Measurements from ENCODE around the gene SOX5. TPM values are rescaled to one million over a fixed set of nuclear protein-coding genes. Genes with fewer than 3 reads are reported as not detected.

Gene SOX5
- total RNA-seq, 1 donor from 2014 or later, result 2.1 TPM

GRCh38 chr12:23941780-23942179 lies 7.7 kb downstream of the SOX5 start:
- Mint-ChIP-seq H3K9me3 (no peaks in the 10 kb centered on the region), H3K4me3 (no peak overlapping the region), H3K36me3 (ENCODE audit: low read depth) (no peaks in the 10 kb centered on the region), H3K4me1 (no peaks in the 10 kb centered on the region), H3K27ac (no peak overlapping the region), H3K27me3 (peaks cover under 1% of the 10 kb centered on the region)
- intact Hi-C loops (cut with micrococcal nuclease), result no loop called here
- no peak for DNase-seq

DNA sequence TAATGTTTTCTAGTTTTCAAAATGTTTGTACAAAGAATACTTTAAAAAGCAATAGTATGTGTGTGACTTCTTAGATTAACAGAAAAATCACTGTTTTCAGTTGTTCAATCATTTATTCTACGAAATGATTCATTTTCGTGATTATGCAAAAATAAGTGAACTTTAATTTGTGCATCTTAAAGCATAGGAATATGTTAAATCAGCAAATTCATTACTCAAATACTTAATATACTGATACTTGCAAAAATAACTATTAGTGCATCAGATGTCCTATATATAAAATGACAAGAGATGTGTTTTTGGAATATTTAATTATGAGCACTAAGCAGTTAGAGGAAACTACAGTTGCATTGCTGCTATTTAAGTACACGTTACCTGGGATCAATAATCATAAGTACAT lies 11.0 kb downstream of the SOX5 start:
- intact Hi-C loops (cut with micrococcal nuclease), result no loop called here
- Mint-ChIP-seq H3K9me3 (no peaks in the 10 kb centered on the region), H3K27me3 (no peaks in the 10 kb centered on the region), H3K27ac (no peak overlapping the region), H3K36me3 (ENCODE audit: low read depth) (no peaks in the 10 kb centered on the region), H3K4me1 (no peaks in the 10 kb centered on the region), H3K4me3 (no peak overlapping the region)
- DNase-seq, result no peak

DNA sequence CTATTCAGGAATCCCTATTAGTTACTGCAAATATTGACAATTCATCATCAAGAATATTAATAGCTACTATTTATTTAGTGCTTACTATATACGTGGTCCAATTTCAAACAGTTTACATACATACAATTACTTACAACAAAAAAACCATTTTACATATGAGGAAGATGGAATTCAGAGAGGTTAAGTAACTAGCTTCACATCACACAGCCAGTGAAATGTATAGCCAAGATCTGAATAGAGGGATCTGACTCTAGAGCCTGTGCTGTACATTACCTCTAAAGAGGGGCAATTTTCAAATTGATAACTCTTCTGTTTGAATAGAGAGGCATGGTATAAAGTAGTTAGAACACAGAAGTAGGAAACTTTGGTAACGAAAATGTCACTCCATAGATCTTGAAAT lies 18.3 kb downstream of the SOX5 start:
- Mint-ChIP-seq H3K4me1 (no peaks in the 10 kb centered on the region), H3K9me3 (no peaks in the 10 kb centered on the region)
- intact Hi-C loops (cut with micrococcal nuclease), result no loop called here

DNA sequence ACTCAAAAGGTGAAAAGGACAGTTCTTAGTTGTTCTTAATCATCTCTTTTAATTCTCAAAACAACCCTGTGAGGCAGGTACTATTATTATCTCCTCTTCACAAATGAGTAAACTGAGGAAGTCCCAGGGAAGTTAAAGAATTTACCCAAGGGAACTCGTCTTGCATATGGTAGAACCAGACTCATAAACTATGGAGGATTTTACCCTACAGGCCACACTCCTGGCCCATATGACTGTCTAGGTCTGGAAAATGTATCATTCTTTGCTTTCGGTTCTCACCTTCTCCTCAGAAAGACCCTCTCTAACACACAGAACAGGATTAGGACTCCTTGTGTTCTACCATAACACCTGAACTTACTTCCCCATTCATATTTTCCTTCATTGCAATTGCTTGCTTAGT lies 18.9 kb downstream of the SOX5 start:
- DNase-seq, result no peak
- Mint-ChIP-seq H3K9me3 (no peaks in the 10 kb centered on the region), H3K4me1 (no peaks in the 10 kb centered on the region), H3K36me3 (ENCODE audit: low read depth) (no peaks in the 10 kb centered on the region), H3K4me3 (no peak overlapping the region), H3K27me3 (no peaks in the 10 kb centered on the region), H3K27ac (no peak overlapping the region)
- intact Hi-C loops (cut with micrococcal nuclease), result no loop called here

More for the DNA sequence above, 18.3 kb downstream of the SOX5 start:
- Mint-ChIP-seq H3K4me3 (no peak overlapping the region), H3K27ac (no peak overlapping the region), H3K27me3 (no peaks in the 10 kb centered on the region), H3K36me3 (ENCODE audit: low read depth) (no peaks in the 10 kb centered on the region)
- DNase-seq, result no peak

GRCh38 chr12:23929906-23930305 lies 19.6 kb downstream of the SOX5 start:
- Mint-ChIP-seq H3K36me3 (ENCODE audit: low read depth) (no peaks in the 10 kb centered on the region), H3K9me3 (no peaks in the 10 kb centered on the region), H3K4me3 (no peak overlapping the region), H3K4me1 (no peaks in the 10 kb centered on the region), H3K27me3 (no peaks in the 10 kb centered on the region), H3K27ac (no peak overlapping the region)
- no peak for DNase-seq
- intact Hi-C loops (cut with micrococcal nuclease), result no loop called here

GRCh38 chr12:23927907-23928306 lies 21.6 kb downstream of the SOX5 start:
- Mint-ChIP-seq H3K27ac (no peak overlapping the region), H3K36me3 (ENCODE audit: low read depth) (no peaks in the 10 kb centered on the region), H3K27me3 (no peaks in the 10 kb centered on the region), H3K4me1 (no peaks in the 10 kb centered on the region), H3K9me3 (no peaks in the 10 kb centered on the region), H3K4me3 (no peak overlapping the region)
- intact Hi-C loops (cut with micrococcal nuclease), result no loop called here
- DNase-seq, result no peak

DNA sequence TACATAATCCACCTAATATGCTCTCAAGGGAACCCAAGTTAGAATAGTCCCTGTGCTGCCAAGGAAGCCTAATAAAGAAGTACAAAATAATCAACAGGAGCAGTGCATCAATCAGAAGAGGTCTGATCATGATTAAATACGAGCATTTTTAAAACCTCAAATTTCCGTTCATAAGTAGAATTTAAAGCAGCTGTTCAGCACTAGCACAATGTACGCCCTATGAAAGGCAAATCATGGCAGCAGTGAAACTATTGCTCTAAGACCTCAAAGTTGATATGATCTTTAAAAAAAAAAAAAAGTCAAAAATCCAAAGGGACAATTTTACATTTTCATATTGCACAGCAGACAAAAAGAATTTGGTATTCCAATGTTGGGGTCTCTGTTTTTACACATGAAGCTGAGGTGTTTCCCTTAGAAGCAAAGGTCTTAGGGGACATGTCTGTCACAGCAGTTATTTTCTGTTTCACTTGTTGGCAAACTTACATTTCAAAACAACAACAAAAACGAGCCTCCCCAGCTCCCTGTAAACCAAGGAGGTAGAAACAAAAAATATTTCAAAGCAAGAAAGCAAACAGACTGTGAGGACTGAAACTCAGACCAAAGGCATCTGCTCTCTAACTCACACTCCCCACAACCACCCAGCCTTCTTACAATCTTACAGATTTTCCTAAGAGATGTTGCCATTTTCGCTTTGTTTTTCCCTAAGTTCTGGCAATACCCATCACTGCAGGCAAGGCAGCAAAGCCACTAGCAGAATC lies 28.2 kb downstream of the SOX5 start:
- Mint-ChIP-seq H3K9me3 (peaks cover 6% of the 10 kb centered on the region), H3K4me3 (no peak overlapping the region), H3K36me3 (ENCODE audit: low read depth) (no peaks in the 10 kb centered on the region), H3K27ac (no peak overlapping the region), H3K4me1 (no peaks in the 10 kb centered on the region), H3K27me3 (no peaks in the 10 kb centered on the region)
- no peak for DNase-seq
- intact Hi-C loops (cut with micrococcal nuclease), result no loop called here

DNA sequence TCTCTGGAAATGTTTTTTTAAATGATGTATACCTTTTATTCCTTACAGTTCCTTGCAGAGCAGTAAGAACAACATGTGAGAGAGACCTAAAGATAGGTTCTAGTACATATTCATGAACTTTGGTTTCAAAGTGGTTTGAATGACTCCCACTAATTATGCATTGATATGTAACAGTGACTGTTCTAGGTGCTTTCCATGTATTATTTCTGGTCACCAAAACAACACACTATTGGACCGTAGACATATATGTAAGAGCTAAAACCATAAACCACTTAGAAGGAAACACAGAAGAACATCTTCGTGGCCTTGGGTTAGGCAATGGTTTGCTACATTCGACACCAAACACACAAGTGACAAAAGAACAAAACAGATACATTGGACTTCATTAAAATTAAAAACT lies 37.9 kb downstream of the SOX5 start:
- no peaks in the 10 kb centered on the region for H3K9me3 Mint-ChIP-seq

GRCh38 chr12:23909551-23909950 lies 39.9 kb downstream of the SOX5 start:
- DNase-seq, result no peak
- Mint-ChIP-seq H3K36me3 (ENCODE audit: low read depth) (no peaks in the 10 kb centered on the region), H3K27me3 (no peaks in the 10 kb centered on the region), H3K9me3 (no peaks in the 10 kb centered on the region), H3K4me1 (no peaks in the 10 kb centered on the region), H3K4me3 (no peak overlapping the region), H3K27ac (no peak overlapping the region)
- intact Hi-C loops (cut with micrococcal nuclease), result no loop called here

More for the DNA sequence above, 37.9 kb downstream of the SOX5 start:
- Mint-ChIP-seq H3K27ac (no peak overlapping the region), H3K27me3 (no peaks in the 10 kb centered on the region), H3K4me1 (no peaks in the 10 kb centered on the region), H3K36me3 (ENCODE audit: low read depth) (no peaks in the 10 kb centered on the region), H3K4me3 (no peak overlapping the region)
- no peak for DNase-seq
- intact Hi-C loops (cut with micrococcal nuclease), result no loop called here

DNA sequence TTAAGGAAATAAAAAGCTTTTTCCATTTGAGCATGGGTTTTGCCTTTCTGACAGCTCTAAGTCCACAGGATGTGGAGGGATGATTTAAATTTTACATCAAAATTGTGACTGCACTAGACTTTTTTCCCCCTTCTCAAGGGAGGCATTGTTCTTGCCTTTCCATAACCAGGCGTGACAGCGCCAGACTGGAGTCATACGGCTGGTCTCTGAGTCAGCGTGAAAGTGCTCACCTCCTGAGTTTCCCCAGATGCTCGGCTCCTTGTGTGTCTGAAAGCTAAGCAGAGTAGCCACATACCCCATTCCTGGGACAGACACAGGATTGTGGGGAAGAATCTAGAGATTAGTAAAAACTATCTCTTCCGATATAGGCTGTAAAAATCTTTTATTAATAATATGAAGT lies 43.1 kb downstream of the SOX5 start:
- no peaks in the 10 kb centered on the region for H3K9me3 Mint-ChIP-seq
- no peak overlapping the region for H3K4me3 Mint-ChIP-seq
- H3K27ac Mint-ChIP-seq, result no peak overlapping the region
- no peaks in the 10 kb centered on the region for H3K36me3 Mint-ChIP-seq (ENCODE audit: low read depth)
- no peak for DNase-seq
- no peaks in the 10 kb centered on the region for H3K27me3 Mint-ChIP-seq
- intact Hi-C loops (cut with micrococcal nuclease), result no loop called here
- H3K4me1 Mint-ChIP-seq, result no peaks in the 10 kb centered on the region

DNA sequence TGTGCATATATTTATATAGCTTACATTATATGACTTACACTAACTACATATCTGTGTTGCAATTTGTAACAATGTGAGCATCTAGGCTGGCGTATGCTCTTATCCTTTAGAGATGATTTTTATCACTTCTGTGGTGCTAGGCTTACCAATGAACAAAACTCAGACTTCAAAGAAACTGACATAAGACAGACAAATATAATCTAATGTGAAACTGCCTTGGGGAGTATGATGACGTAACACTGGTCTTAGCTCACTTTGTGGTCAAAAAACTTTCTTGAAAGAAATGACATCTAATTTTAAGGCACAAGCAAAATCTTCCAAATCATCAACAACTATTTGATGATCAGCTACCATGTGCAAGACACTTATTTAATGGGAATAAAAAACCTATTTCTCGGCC lies 50.0 kb downstream of the SOX5 start:
- intact Hi-C loops (cut with micrococcal nuclease), result no loop called here
- H3K27me3 Mint-ChIP-seq, result no peaks in the 10 kb centered on the region
- no peak overlapping the region for H3K4me3 Mint-ChIP-seq
- no peaks in the 10 kb centered on the region for H3K36me3 Mint-ChIP-seq (ENCODE audit: low read depth)
- no peaks in the 10 kb centered on the region for H3K4me1 Mint-ChIP-seq
- H3K9me3 Mint-ChIP-seq, result no peaks in the 10 kb centered on the region
- H3K27ac Mint-ChIP-seq, result no peak overlapping the region
- no peak for DNase-seq

DNA sequence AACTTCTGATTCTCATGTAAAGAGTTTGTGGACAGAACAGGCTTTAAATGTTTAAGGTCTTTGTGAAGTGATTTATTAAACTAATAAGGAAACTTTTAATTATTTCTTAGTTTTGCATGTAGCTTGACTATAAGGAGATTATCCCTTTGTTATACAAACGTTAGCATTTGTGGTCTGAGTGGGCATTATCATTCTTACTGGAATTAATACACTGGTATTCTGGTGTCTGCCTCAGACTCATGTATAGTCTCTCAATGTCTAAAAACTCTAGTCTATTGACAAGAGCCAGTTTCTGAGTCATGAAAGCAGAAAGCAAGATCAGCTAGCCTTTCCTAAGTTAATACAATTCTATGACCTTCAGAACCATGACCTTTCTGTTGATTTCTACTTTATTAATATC lies 51.3 kb downstream of the SOX5 start:
- no peak overlapping the region for H3K4me3 Mint-ChIP-seq
- intact Hi-C loops (cut with micrococcal nuclease), result no loop called here
- DNase-seq, result no peak
- H3K9me3 Mint-ChIP-seq, result no peaks in the 10 kb centered on the region
- H3K27ac Mint-ChIP-seq, result no peak overlapping the region
- H3K27me3 Mint-ChIP-seq, result no peaks in the 10 kb centered on the region
- no peaks in the 10 kb centered on the region for H3K4me1 Mint-ChIP-seq
- no peaks in the 10 kb centered on the region for H3K36me3 Mint-ChIP-seq (ENCODE audit: low read depth)

DNA sequence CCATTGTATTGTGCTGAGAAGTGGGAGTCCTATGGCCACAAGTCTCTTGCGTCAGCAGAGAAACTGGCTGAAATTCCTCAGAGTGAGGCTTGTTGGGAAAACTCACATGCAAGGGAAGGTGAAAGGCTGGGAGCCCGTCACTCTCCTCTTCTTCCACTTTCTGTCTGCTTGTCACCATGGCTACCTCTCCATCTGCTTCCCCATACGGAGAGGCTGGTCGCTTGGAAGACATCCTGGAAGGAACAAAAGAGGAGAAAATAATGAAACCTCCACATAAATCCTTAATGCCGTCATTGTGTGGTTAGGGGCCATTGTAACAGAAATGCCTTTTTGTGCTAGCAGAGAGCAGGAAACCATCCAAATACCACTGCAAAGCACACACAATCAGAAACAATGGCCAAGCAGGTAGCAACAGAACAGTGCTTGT lies 53.7 kb downstream of the SOX5 start:
- no peak overlapping the region for H3K4me3 Mint-ChIP-seq
- H3K4me1 Mint-ChIP-seq, result no peaks in the 10 kb centered on the region
- intact Hi-C loops (cut with micrococcal nuclease), result no loop called here
- no peaks in the 10 kb centered on the region for H3K27me3 Mint-ChIP-seq
- no peaks in the 10 kb centered on the region for H3K36me3 Mint-ChIP-seq (ENCODE audit: low read depth)
- H3K27ac Mint-ChIP-seq, result no peak overlapping the region
- DNase-seq, result no peak
- H3K9me3 Mint-ChIP-seq, result no peaks in the 10 kb centered on the region

DNA sequence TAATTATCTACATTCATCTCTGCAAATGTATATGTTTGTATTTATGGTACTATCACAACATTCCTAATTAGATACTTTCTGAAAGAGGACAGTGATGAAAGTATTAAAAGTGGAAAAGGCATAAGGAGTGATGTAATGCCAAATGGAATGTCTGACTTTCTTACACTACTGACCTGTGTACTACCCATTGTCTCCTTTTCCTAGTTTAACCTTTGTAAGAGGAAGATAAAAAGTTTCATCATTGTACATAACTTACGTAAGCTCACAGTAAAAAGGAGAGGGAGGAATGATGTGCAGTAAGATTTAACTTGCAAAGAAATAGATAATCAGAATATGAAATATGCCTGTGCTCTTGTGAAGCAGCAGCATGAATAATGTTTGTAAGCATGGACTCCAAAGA lies 55.9 kb downstream of the SOX5 start:
- Mint-ChIP-seq H3K4me1 (no peaks in the 10 kb centered on the region), H3K4me3 (no peak overlapping the region), H3K9me3 (no peaks in the 10 kb centered on the region), H3K27me3 (no peaks in the 10 kb centered on the region), H3K36me3 (ENCODE audit: low read depth) (no peaks in the 10 kb centered on the region), H3K27ac (no peak overlapping the region)
- no peak for DNase-seq
- intact Hi-C loops (cut with micrococcal nuclease), result no loop called here

DNA sequence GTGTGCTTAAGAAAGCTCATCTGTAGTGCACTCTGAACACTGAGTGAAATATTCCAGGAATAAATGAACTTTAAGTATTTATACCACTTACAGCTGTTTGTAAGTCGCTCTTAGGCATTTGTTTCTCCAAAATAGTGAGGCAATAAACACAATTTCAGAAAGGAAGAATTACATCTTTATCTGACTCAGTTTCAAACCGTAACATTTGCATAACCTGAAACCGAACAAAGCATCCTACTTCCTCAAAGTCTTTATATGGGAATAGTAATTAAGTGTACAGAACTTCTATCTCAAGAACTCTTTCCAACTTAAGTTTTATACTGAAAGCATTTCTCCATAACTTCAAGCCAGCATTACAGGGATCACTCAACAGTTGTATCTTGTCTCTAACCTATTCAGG lies 58.4 kb downstream of the SOX5 start:
- Mint-ChIP-seq H3K36me3 (ENCODE audit: low read depth) (no peaks in the 10 kb centered on the region), H3K9me3 (no peaks in the 10 kb centered on the region), H3K27me3 (no peaks in the 10 kb centered on the region), H3K4me1 (no peaks in the 10 kb centered on the region), H3K27ac (no peak overlapping the region), H3K4me3 (no peak overlapping the region)
- no peak for DNase-seq
- intact Hi-C loops (cut with micrococcal nuclease), result no loop called here

Data from activated CD4-positive, alpha-beta T cell treated with anti-CD3 and anti-CD28 coated beads, Interleukin-2, amount 10 ng/mL, durations not matched to agents 24 days and 14 days (primary cell).